HG02763 (cell line): ENCODE results near the gene CBX8.

Experiments
- ATAC-seq: cut with Tn5 transposase; IDR thresholded peaks from one replicate; pipeline ENCODE4 v1.9.1; 2021; ENCODE audit warnings: mild to moderate bottlenecking, moderate library complexity; ENCODE audit not compliant: unreplicated experiment

Gene CBX8

GRCh38 chr17:79808763-79809529 is 12.1 kb upstream of the CBX8 start:
- no peak for ATAC-seq

DNA sequence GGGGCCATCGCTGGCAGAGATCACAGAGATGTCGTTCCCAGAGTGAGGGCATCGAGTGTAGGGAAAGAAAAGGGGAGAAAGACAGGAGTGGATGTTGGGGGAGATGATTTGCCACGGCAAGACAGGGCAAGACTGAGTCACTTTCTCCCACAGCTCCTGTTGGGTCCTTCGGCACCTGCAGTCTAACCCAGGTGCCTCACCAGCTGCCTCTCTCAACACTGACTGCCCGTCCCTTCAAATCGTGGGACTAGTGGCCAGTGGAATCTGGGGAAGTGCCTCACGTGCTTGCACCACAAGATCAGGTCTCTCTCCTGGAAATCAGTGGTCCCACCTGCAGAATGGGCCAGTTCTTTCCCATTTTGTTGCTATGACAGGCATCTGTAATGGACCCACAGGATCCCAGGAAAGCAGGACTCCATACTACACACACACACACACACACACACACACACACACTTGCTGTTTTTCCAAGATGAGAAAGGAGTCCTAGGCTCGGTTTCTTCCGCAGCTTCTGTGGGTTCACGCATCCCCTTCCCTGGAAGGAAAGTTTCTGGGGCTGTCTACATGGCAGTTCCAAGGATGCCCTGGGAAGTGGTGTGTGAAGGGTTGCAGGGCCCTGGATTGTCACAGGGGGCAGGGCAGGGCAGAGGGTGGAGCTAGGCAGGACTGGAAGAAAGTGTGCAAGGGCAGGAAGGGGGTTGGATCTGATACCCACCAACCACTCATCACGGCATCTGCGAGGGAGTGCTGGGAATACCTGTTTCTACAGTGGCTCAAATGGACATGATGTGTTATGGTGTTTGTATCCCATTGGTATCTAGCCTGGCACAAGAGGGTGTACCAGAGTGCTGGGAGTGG is 10.2 kb upstream of the CBX8 start:
- no peak for ATAC-seq

DNA sequence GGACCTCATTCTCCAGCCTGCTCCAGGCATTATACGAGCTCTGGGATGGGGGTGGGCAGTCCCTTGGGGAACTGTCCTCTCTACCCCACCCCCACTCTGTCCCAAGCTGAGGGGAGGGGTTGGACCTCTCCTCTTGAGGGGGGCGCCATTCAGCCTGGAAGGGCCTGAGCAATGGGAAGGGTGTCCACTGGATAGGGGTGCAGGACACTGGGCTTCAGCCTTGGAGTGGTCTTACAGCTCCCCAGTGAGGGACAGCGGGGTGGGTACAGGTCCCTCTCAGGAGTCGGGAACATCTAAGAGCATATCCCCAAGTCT is 9.5 kb upstream of the CBX8 start:
- ATAC-seq = no peak

DNA sequence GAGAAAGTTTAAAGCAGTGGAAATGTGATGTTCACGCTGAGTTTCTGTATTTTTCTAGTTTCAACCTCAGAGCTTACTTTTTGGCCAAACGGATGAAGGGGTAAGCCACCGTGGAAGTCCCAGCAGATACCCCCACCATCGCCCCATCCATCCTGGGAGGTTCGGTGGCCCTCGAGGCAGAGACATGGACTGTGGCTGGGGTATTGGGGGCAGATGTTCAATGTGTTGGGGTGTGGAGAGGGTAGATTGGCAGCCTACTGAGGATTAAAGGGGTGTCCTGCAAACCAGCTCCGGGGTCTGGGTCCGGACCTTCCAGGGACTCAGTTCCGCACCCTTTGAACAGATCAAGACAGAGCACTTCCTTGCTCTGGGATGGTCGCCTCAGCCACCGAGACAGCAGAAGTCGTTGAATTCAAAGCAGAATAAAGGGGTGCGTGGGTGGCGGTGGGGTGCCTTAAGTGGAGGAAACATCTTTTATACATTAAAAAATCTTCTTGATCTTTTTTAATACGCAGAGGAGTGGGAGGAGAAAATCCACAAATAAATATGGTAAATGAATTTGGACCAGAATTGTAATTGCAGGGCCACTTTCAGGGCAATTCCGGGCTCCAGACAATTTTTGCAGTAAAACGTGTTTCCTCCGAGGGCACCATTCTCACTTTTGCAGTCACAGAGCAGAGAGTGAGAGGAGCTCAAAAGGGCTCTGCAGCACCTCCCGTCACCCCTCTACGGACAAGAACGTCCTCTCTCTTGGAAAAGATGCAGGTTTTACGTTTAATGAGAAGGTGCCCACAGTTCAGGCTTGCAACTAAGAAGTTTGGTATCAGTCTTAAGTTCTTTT is 8.2 kb upstream of the CBX8 start:
- ATAC-seq = no peak

DNA sequence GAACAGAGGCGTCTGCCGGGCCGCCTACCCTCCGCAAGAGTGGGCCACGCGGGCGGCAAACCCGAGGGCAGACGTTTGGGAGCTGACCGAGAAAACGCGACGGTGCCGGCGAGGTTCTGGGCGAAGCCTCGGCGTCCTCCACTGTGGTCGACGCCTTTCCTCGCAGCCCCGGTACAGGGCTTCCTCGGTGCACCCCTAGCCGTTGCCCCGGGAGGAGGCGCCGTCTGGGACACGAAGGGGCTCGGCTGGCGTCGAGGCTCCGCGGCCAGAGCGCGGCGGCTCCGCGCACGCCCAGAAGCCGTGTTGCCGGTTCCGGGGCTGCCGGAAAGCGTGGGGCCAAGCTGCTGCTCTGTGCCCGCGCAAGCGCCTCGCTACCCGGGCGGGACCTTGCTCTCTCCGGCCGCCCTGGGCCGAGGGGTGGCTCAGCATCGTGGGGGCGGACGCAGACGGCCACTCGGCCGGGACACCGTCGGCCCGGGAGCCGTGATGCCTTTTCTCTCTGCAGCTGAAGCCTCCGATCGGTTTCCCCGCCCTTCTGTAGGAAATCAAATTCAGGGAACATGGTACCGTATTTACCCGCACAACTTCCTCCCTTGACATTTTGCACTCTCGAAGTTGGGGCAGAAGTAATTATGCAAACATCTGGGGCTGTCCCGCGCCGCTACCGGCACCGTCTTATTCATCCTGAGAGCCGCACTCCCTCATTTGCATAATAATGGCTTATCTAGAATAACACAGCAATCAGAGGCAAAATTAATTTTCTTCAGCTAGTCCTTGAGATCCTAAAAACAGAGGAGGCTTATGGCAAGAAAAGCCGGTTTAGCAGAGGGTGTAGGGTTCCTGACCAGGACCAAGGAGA is 7.3 kb upstream of the CBX8 start:
- peak; percentile 50 for ATAC-seq

GRCh38 chr17:79803421-79803996 is 6.6 kb upstream of the CBX8 start:
- ATAC-seq = no peak

DNA sequence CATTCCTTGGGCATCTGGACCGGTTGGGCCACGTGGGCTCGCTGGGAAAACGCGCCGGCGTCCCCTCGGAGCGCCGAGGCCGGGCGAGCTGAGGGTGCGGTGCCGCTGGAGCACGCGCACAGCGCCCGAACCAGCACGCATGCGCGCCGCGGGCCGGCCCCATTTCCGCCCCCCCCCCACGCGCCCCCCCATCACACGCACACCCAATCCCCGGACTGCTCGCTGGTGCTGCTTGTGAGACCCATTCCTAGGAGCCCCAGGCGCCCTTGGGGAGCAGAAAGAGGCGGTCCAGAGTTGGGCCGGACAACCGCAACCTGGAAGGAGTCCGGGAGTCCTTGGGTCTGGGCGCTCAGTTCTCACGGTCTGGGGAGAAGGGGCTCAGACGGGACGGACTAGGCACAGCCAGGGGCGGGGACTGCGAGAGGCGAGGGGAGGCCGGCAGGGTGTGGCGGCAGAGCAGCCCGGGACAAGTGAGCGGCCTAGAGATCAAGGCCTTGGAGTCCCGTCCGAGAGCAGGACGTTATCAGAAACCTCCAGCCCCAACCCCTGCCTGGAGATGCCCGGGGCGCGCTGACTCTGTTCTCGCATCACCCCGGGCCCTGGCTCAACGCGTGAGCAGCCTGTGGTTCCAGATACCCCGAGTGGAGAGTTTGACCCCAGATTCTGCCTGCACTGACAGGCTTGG is 6.0 kb upstream of the CBX8 start:
- ATAC-seq = no peak

DNA sequence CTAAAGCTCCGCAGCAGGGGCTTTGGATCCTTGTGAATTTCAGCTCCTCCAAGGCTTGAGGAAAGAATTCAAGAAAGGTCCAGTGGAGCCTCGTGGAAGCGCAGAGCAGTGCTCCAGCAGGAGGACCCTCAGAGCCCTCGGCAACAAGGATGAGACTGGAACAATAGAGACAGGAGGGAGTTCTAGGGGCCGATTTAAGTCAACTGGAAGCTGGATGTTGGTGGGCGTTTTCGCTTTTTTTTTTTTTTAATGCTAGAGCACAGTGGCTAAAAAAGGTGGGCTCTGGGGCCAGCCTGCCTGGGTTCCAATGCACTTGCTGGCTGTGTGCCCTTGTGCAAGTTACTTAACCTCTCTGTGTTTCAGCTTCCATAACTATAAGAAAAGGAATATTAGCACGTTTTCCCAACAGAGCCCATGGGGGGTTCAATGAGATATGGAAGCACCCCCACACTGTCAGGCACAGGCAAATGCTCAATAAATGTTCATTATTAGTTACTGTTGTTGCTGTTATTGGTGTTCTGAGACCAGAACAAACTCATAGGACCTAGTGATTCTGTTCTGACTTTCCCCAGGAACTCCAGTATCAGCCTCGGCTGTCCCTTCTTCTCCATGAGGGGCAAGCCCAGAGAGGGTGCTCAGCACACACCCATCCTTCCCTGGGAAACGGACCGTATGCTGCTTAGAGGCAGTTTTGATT is 5.3 kb upstream of the CBX8 start:
- ATAC-seq = no peak

GRCh38 chr17:79801156-79802038 is 4.5 kb upstream of the CBX8 start:
- ATAC-seq = no peak

- no peak for ATAC-seq
Observed at GRCh38 chr17:79800325-79801155, 3.7 kb upstream of the CBX8 start.

DNA sequence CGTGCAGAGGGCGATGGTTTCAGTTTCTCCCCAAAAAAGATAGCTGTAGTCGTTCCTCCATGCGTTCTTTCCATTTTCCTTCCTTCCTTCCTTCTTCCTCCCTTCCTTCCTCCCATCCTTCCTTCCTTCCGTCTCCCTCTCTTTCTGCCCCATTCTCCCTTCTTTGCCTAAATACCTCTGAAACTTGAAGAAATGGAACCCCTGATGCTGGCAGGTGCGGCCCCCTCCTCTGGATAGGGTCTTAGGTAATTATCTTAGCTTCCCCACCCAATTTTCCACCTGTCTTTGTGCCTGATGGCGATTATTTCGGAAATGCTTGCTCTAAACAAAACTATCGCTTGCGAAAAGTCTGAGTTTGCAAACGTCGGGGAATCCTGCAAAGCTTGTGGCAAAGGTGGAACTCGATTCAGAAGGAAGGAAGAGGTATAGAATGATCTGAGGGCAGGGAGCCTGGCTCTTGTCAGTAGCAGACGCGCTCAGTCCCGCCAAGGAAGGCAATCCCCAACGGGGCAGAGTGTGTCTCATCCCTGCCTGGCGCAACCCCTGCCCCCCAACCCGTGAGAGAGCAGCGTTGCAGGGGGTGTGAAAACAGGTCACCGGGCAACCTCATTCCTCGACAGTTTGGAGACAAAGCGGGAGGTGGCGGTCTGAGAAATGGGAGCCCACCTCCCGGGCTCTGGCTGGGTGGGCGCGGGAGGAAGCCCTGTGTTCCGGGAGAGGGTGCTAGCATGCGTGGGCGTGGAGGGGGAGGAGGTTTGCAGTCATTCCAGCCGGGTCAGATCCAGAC is 2.9 kb upstream of the CBX8 start:
- ATAC-seq = no peak

GRCh38 chr17:79799174-79799537 is 2.3 kb upstream of the CBX8 start:
- no peak for ATAC-seq

DNA sequence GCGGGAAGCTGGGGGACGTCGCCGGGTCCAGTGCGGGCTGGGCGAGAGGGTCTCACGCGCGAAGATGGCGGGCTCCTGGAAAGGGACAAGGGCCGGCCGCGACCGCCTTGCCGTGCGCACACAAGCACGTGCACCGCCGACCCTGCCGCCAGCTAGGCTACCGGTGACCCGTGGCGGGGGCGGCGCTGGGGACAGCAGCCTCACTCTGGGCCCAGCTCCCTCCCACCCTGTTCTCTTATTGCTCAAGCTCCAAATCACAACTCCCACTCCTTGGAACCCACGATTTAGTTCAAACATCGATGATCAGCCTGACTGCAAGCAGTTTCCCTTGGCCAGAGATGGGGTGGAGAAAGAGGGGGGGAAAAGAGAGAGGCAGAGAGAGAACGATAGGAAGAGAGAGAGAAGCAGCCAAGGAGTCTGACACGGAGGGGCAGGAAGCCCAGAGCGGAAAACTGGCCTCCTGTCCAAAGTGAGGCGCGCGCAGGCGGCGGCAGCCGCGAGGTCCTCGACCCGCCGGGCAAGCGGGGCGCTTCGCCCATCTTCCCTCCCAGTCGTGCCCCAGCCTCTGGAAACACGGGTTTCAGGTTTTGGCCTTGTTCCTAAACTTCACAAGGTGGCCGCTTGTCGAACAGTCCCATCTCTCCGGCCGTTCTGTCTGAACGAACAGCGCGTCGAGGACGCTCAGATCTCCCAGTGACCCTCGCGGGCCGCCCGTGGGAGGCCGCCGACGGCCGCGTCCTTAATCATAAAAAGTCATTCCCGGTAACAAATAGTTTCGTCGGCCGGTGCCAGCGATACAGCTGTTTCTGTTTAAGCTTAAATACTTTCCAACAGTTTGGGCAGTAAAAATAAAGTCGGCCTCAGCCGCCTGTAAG is 1.7 kb upstream of the CBX8 start:
- ATAC-seq = no peak

- peak; percentile 14 for ATAC-seq
Observed at GRCh38 chr17:79797492-79798298, 818 bp upstream of the CBX8 start.

- ATAC-seq = no peak
Observed at GRCh38 chr17:79796444-79796762, 474 bp downstream of the CBX8 start.
